Spleen (tissue), 11 donors: Measurements from ENCODE around the gene FMN2. TPM values are rescaled to one million over a fixed set of nuclear protein-coding genes. Genes with fewer than 3 reads are reported as not detected.

Source experiments
- DNase-seq: peaks from one replicate; pipeline ENCODE4 v3.0.0-alpha.2; 2020
- H3K27ac ChIP-seq, 8 donors: fragments of 200-600 bp; sonication (generic) in 7 of 8; 1 replicate in 4 of 8; 2 replicates in 4 of 8; pipeline versions ENCODE4 v1.5.0 to v1.8.0; 2016 to 2021; ENCODE audit warnings: inconsistent platforms in 4 of 8, mild to moderate bottlenecking in 4 of 8, moderate library complexity in 1 of 8
- H3K27me3 ChIP-seq, 7 donors: fragments of 200-600 bp; sonication (generic) in 6 of 7; replicated peaks in 1 of 7; 1 replicate in 4 of 7; 2 replicates in 3 of 7; pipeline versions ENCODE4 v1.5.0 to v1.8.0; 2016 to 2021; ENCODE audit warnings: inconsistent platforms in 3 of 7, mild to moderate bottlenecking in 1 of 7
- H3K36me3 ChIP-seq, 6 donors: fragments of 200-600 bp; sonication (generic) in 5 of 6; 1 replicate in 4 of 6; 2 replicates in 2 of 6; pipeline versions ENCODE4 v1.5.0 to v1.8.0; 2016 to 2021; ENCODE audit warnings: inconsistent platforms in 2 of 6
- H3K4me1 ChIP-seq, 6 donors: fragments of 200-600 bp; sonication (generic) in 5 of 6; 1 replicate in 3 of 6; 2 replicates in 3 of 6; pipeline versions ENCODE4 v1.5.0 to v1.8.0; 2016 to 2021; ENCODE audit warnings: inconsistent platforms in 3 of 6
- H3K4me3 ChIP-seq, 8 donors: fragments of 200-600 bp; sonication (generic) in 7 of 8; 1 replicate in 4 of 8; 2 replicates in 4 of 8; pipeline versions ENCODE4 v1.5.0 to v1.8.0; 2016 to 2021; ENCODE audit warnings: inconsistent platforms in 4 of 8, mild to moderate bottlenecking in 4 of 8, moderate library complexity in 2 of 8
- H3K9me3 ChIP-seq, 8 donors: fragments of 200-600 bp; sonication (generic) in 7 of 8; 1 replicate in 4 of 8; 2 replicates in 4 of 8; pipeline versions ENCODE4 v1.5.0 to v1.8.0; 2016 to 2021; ENCODE audit warnings: inconsistent platforms in 4 of 8
- POLR2A ChIP-seq, 3 donors: fragments of 450-650 bp; IDR thresholded peaks; one replicate each; pipeline ENCODE4 v1.5.1; 2017; ENCODE audit warnings: antibody characterized with exemption in 3 of 3, mild to moderate bottlenecking in 1 of 3
- POLR2AphosphoS5 ChIP-seq, 3 donors: sonication (generic); formaldehyde crosslinking; IDR thresholded peaks; one replicate each; pipeline ENCODE4 v1.5.1; 2017; ENCODE audit warnings: antibody characterized with exemption in 3 of 3
- WGBS, 5 donors: extraction: QIAGEN DNeasy Blood & Tissue Kit in 3 of 5; methylation state at CpG; one replicate each; pipeline versions ENCODE4 v1.1.5 to v1.1.7; 2013 to 2018; 5-methylcytosine and 5-hydroxymethylcytosine counted together
- intact Hi-C: fragments of 100-400 bp; cut with DNase I; formaldehyde crosslinking; loops from one replicate; pipeline ENCODE4 v1.15.0; 2023; ENCODE audit warnings: low total_unique reads
- polyA plus RNA-seq, 3 donors: library from polyadenylated mRNA; stranded (reverse); fragments of 200-250 nt; gene quantifications; one replicate each; pipeline ENCODE4 v1.2.1, GENCODE V29; 2013
- total RNA-seq, 7 donors: library from RNA; depleted of rRNA in 3 of 7; stranded (reverse); fragments of >200 nt in 3 of 7; fragmentation: NEBNext Ultra II Directional in 4 of 7; extraction: Animal tissue kit (Norgen Biotek cat#: 25700) in 4 of 7; gene quantifications; one replicate each; pipeline versions ENCODE4 v1.1.0 to v1.2.1, GENCODE V29; 2016 to 2021
- TF ChIP-seq, protein P1 (sequence below), 11 experiments: fragments of 200-600 bp in 7 of 11; fragments of 450-650 bp in 4 of 11; sonication (generic) in 4 of 11; IDR thresholded peaks in 8 of 11; conservative IDR thresholded peaks in 3 of 11; 1 replicate in 7 of 11; 2 replicates in 4 of 11; pipeline versions ENCODE4 v1.4.0 to v1.8.0; 2016 to 2021; ENCODE audit warnings: antibody characterized with exemption in 11 of 11, inconsistent platforms in 4 of 11, mild to moderate bottlenecking in 1 of 11
- donor health status: healthy with polysubstance abuse.
- donor health status: DM: no; HTN: no; CAD: no; lungs with moderate emphysema.
- donor health status: DM: no; HTN: no; CAD: no.
- donor health status: Bipolar disorder and iron deficiency.
- donor health status: healthy.
- donor health status: DM: no; HTN: no; CAD: no.
- donor health status: DM: yes; HTN: yes; CAD: no.

The FMN2 gene
- total and polyA plus RNA-seq, 10 donors = 0.04 to 0.24 (median 0.12) TPM; not detected in 6

DNA sequence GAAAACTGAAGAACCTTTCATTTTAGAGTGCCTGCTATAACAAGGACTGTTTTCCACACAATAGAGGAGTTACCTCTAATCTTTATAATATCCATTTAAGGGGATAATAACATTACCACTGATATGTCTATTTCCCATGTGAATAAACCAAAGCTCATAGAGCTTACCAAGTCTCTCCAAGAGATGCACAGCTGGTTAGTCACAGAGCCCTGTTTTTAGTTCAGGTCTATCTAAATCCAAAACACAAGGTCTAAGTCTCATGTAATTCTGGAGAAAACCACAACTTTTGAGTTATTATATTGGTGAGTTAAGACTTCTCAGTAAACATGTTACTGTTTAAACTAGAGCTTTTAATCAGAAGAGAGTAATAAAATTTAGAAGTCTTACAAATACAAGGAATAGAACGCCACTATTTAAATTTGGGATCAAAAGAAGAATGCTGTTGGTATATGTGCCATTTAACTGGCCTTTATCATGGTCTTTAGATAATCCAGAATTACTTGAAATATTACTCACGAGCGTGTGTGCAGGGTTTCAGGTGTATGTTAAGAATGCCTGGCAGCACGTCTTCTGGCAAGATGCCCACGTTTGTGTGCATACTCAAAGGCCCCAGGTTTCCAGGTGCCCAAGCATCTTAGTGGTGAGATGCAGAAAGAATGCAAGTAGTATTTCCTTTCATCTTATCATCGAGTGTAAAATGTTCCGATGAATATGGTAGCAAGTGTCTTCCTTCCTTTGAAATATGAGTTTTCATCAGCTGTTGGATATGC, 190.6 kb downstream of the FMN2 start:
- H3K9me3 ChIP-seq = peaks cover 0 to 4% (median 0%) of the 10 kb centered on the region in 8 donors
- intact Hi-C loops = no loop called here
- 81 to 89% (median 83%) methylated on average over 7 of the region's 7 CpGs for WGBS, 5 donors
- TF ChIP-seq POLR2A (IDR thresholded peaks at IDR 0.05) (no peak), POLR2AphosphoS5 (IDR thresholded peaks at IDR 0.05) (no peak)
- TF ChIP-seq, protein P1, sequence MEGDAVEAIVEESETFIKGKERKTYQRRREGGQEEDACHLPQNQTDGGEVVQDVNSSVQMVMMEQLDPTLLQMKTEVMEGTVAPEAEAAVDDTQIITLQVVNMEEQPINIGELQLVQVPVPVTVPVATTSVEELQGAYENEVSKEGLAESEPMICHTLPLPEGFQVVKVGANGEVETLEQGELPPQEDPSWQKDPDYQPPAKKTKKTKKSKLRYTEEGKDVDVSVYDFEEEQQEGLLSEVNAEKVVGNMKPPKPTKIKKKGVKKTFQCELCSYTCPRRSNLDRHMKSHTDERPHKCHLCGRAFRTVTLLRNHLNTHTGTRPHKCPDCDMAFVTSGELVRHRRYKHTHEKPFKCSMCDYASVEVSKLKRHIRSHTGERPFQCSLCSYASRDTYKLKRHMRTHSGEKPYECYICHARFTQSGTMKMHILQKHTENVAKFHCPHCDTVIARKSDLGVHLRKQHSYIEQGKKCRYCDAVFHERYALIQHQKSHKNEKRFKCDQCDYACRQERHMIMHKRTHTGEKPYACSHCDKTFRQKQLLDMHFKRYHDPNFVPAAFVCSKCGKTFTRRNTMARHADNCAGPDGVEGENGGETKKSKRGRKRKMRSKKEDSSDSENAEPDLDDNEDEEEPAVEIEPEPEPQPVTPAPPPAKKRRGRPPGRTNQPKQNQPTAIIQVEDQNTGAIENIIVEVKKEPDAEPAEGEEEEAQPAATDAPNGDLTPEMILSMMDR (IDR thresholded peaks at IDR 0.05 in 8 of 11, conservative IDR thresholded peaks at IDR 0.05 in 3 of 11) = no peak
- no peaks in the 10 kb centered on the region for H3K4me1 ChIP-seq
- H3K27me3 ChIP-seq = no peaks in the 10 kb centered on the region
- H3K27ac ChIP-seq = no peak overlapping the region
- no peak for DNase-seq
- H3K4me3 ChIP-seq = no peak overlapping the region
- H3K36me3 ChIP-seq = no peaks in the 10 kb centered on the region

DNA sequence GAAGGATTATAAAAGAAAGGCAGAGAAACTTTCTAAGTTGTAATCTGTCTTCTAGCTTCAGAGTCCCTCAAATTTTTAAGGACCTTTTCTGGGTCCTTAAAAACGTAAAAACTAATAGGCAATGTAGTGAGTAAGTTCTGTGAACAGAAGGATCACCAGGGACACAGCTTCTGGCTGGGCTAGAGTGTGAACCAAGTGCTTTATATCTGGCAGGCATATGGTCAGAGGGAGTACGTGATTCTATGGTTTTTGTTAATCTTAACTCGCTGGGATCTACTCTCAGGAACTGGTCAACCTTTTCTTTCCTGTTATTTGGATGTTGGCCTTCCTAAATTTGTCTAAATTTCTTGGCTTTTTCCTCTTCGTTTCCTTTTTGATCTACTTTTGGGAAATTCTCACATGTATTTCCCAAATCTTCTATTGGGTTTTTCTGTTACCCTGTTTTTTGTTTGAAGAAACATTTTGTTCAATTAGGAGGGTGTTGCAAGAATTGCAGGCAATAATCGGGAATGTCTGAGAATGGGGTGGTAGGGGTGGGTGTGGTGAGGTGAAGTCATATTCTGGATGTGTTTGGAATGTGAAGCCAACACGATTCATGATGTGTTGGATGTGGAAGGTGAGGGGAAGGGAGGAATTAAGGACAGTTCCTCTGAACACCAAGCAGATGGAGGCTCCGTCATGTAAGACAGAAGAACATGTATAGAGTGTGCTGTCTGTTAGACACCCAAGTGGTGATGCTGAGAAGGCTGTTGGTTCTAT, 193.2 kb downstream of the FMN2 start:
- DNase-seq = no peak
- no peaks in the 10 kb centered on the region for H3K4me1 ChIP-seq
- H3K9me3 ChIP-seq = peaks cover 0 to 4% (median 0%) of the 10 kb centered on the region in 8 donors
- H3K27ac ChIP-seq = no peak overlapping the region
- WGBS, 5 donors = 64 to 82% (median 70%) methylated on average over 7 of the region's 7 CpGs
- H3K4me3 ChIP-seq = no peak overlapping the region
- intact Hi-C loops = no loop called here
- no peaks in the 10 kb centered on the region for H3K27me3 ChIP-seq
- TF ChIP-seq POLR2AphosphoS5 (IDR thresholded peaks at IDR 0.05) = no peak
- no peak for TF ChIP-seq POLR2A (IDR thresholded peaks at IDR 0.05)
- TF ChIP-seq, protein P1 (IDR thresholded peaks at IDR 0.05 in 8 of 11, conservative IDR thresholded peaks at IDR 0.05 in 3 of 11) = no peak
- no peaks in the 10 kb centered on the region for H3K36me3 ChIP-seq

DNA sequence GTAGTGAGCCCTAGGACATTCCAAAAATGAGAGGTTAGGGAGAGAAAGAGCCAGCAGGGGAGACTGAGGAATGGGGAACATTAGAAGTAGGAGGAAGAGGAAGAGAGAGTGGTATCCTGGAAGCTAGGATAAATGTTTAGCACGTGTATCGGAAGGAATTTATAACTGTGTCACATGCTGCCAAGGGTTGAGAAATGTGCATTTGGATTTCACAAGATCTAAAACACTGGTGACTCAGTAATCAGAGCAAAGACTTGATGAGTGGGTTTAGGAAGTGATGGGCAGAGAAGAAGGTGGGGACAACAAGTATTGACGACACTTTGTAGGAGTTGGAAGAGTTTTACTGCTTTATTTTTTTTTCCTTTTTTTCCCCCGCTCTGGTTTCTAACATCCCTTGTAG, 193.9 kb downstream of the FMN2 start:
- no peak for TF ChIP-seq POLR2A (IDR thresholded peaks at IDR 0.05)
- TF ChIP-seq POLR2AphosphoS5 (IDR thresholded peaks at IDR 0.05) = no peak
- TF ChIP-seq, protein P1 (IDR thresholded peaks at IDR 0.05 in 8 of 11, conservative IDR thresholded peaks at IDR 0.05 in 3 of 11) = no peak
- Histone ChIP-seq H3K4me3 (no peak overlapping the region), H3K4me1 (no peaks in the 10 kb centered on the region), H3K36me3 (no peaks in the 10 kb centered on the region), H3K27ac (no peak overlapping the region), H3K9me3 (peaks cover 0 to 4% (median 0%) of the 10 kb centered on the region in 8 donors), H3K27me3 (no peaks in the 10 kb centered on the region)
- 85 to 89% (median 88%) methylated on average over 4 of the region's 4 CpGs for WGBS, 5 donors
- no peak for DNase-seq
- intact Hi-C loops = no loop called here

DNA sequence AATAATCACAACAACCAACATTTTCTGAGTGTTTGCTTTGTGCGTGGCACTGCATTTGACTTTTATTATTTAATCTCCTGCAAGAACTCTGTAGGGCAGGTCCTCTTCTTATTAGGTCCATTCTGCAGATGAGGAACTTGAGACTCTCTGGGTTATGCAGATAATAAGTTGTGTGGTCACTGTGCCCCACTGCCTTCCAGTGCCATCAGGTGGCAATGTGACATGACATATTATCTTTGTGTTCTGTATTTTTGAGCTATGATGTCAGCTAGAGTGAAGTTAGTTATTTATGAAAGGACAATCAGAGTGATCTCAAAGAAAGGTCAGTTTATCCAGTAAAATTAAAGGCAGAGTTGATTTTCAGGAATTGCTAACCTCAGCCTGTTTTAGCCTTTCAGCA, 196.0 kb downstream of the FMN2 start:
- Histone ChIP-seq H3K4me3 (no peak overlapping the region), H3K27me3 (no peaks in the 10 kb centered on the region), H3K36me3 (no peaks in the 10 kb centered on the region), H3K9me3 (peaks cover 0 to 4% (median 0%) of the 10 kb centered on the region in 8 donors), H3K4me1 (no peaks in the 10 kb centered on the region), H3K27ac (no peak overlapping the region)
- intact Hi-C loops = no loop called here
- TF ChIP-seq, protein P1 (IDR thresholded peaks at IDR 0.05 in 8 of 11, conservative IDR thresholded peaks at IDR 0.05 in 3 of 11) = no peak
- TF ChIP-seq POLR2A (IDR thresholded peaks at IDR 0.05) (no peak), POLR2AphosphoS5 (IDR thresholded peaks at IDR 0.05) (no peak)
- DNase-seq = no peak
- 81 to 97% (median 94%) methylated on average over 1 of the region's 1 CpG for WGBS, 5 donors
